ENCODE data around the gene MMP20. TPM values are rescaled to one million over a fixed set of nuclear protein-coding genes. Genes with fewer than 3 reads are reported as not detected.

The MMP20 gene
- total and polyA plus RNA-seq, 2 of the 13 experiments (the other 11 are each of a cell fraction or from before 2014, with no cell fraction given): 0.05 TPM; not detected in 1

Other genes starting within 250 kb of the MMP20 start
- gene TMEM123, start 172.6 kb downstream of the MMP20 start, total RNA-seq (2016; rRNA removed; fragmentation: Illumina TruSeq; extraction: Trizol): 265 and 365 TPM in 2 replicates
- gene TMEM123, start 172.6 kb downstream of the MMP20 start, polyA plus RNA-seq (2011; rRNA removed): 2,108 and 2,761 TPM in 2 replicates
- not detected in 2 replicates for gene MMP7, start 94.6 kb downstream of the MMP20 start, total RNA-seq (2016; rRNA removed; fragmentation: Illumina TruSeq; extraction: Trizol)
- gene MMP7, start 94.6 kb downstream of the MMP20 start, polyA plus RNA-seq (2011; rRNA removed): 0.17 and 0.29 TPM in 2 replicates
- not detected in 2 replicates for gene MMP27, start 80.4 kb upstream of the MMP20 start, total RNA-seq (2016; rRNA removed; fragmentation: Illumina TruSeq; extraction: Trizol)
- not detected in 2 replicates for gene MMP27, start 80.4 kb upstream of the MMP20 start, polyA plus RNA-seq (2011; rRNA removed)
- gene MMP8, start 99.6 kb upstream of the MMP20 start, total RNA-seq (2016; rRNA removed; fragmentation: Illumina TruSeq; extraction: Trizol): not detected in 2 replicates
- not detected in 2 replicates for gene MMP8, start 99.6 kb upstream of the MMP20 start, polyA plus RNA-seq (2011; rRNA removed)
- gene MMP10, start 155.3 kb upstream of the MMP20 start, total RNA-seq (2016; rRNA removed; fragmentation: Illumina TruSeq; extraction: Trizol): not detected in 2 replicates
- gene MMP10, start 155.3 kb upstream of the MMP20 start, polyA plus RNA-seq (2011; rRNA removed): 0.03 and 0.18 TPM in 2 replicates
- gene MMP1, start 172.8 kb upstream of the MMP20 start, total RNA-seq (2016; rRNA removed; fragmentation: Illumina TruSeq; extraction: Trizol): 0.09 TPM in 1 of 2 replicates, not detected in the other
- gene MMP1, start 172.8 kb upstream of the MMP20 start, polyA plus RNA-seq (2011; rRNA removed): 0.21 and 0.30 TPM in 2 replicates
- 0.49 and 1.2 TPM in 2 replicates for gene MMP3, start 218.3 kb upstream of the MMP20 start, total RNA-seq (2016; rRNA removed; fragmentation: Illumina TruSeq; extraction: Trizol)
- 0.94 and 1.5 TPM in 2 replicates for gene MMP3, start 218.3 kb upstream of the MMP20 start, polyA plus RNA-seq (2011; rRNA removed)
- gene MMP12, start 249.7 kb upstream of the MMP20 start, total RNA-seq (2016; rRNA removed; fragmentation: Illumina TruSeq; extraction: Trizol): not detected in 2 replicates
- not detected in 2 replicates for gene MMP12, start 249.7 kb upstream of the MMP20 start, polyA plus RNA-seq (2011; rRNA removed)

Measured in HepG2 (cell line).